BE2C (cell line): Measurements from ENCODE around the gene VPS51. TPM values are rescaled to one million over a fixed set of nuclear protein-coding genes. Genes with fewer than 3 reads are reported as not detected.
A peak's percentile ranks its signal among the peaks of the same experiment; 100 is the strongest.

ENCODE experiments used
- DNase-seq: peaks from one replicate; pipeline ENCODE4 v3.0.0-alpha.2; 2020
- H3K27me3 ChIP-seq: fragments of 250-450 bp; sonication (Bioruptor Pico); 2 replicates; pipeline ENCODE4 v1.5.1; 2020; ENCODE audit warnings: mild to moderate bottlenecking
- H3K36me3 ChIP-seq: fragments of 250-450 bp; sonication (Bioruptor Pico); 2 replicates; pipeline ENCODE4 v1.5.1; 2020; ENCODE audit warnings: mild to moderate bottlenecking
- H3K4me1 ChIP-seq: fragments of 250-450 bp; sonication (Bioruptor Pico); 2 replicates; pipeline ENCODE4 v1.5.1; 2020
- H3K4me3 ChIP-seq: 2 replicates; pipeline ENCODE4 v1.5.1; 2011; ENCODE audit warnings: low read depth, low read length
- H3K9me3 ChIP-seq: fragments of 250-450 bp; sonication (Bioruptor Pico); 2 replicates; pipeline ENCODE4 v1.5.1; 2020
- polyA plus RNA-seq: library from polyadenylated mRNA; unstranded; fragments of >200 nt; gene quantifications from one replicate; pipeline ENCODE4 v1.2.1, GENCODE V29; 2012; ENCODE audit warnings: low read depth, missing spikeins; ENCODE audit not compliant: insufficient read length, insufficient read depth
- TF ChIP-seq, protein P1 (sequence below): IDR thresholded peaks from 2 replicates; pipeline ENCODE4 v1.5.1; 2012; ENCODE audit warnings: mild to moderate bottlenecking, low read depth, low read length

The VPS51 gene
- polyA plus RNA-seq = 193 TPM

DNA sequence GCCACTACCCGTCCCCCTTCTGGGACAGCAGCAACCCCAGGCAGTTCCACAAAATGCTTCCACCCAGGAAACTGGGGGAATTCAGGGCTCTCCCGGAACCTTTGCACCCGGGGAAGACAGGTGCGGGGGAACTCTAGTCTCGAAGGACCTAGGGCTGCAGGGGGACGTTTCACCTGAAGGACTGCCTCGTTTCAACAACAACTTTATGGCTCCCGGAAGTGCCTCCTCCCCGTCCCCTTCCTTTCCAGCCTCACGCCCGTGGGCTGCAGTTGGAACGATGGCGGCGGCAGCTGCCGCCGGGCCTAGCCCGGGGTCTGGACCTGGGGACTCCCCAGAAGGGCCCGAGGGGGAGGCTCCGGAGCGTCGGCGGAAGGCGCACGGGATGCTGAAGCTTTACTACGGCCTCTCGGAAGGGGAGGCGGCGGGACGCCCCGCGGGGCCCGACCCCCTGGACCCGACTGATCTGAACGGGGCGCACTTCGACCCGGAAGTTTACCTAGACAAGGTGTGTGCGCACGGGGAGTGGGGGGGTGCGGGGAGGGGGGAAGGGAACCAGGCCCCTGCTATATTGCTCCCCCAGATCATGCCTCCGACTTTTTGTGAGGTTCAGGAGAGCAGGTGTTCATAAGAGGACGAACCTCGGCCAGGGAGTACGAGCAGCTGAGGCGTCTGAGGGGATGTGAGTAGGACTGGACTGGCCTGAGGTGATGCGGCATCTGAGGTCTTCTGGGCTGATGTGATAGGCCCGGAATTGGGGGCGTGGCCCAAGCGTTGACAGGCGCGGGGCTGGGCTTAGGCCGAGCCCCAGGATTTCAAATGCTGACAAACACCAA is at the start of gene VPS51:
TSS of gene VPS51 (plus strand) at position 241 of the 833 bp plus-strand sequence. CDS start at position 278, 37 bp downstream.
- Histone ChIP-seq H3K36me3 (no peaks in the 10 kb centered on the region), H3K27me3 (no peaks in the 10 kb centered on the region), H3K4me1 (no peaks in the 10 kb centered on the region), H3K9me3 (no peaks in the 10 kb centered on the region), H3K4me3 (peak within 1 kb of the TSS; percentile 69)
- peak; percentile 80 for DNase-seq
- TF ChIP-seq, protein P1, sequence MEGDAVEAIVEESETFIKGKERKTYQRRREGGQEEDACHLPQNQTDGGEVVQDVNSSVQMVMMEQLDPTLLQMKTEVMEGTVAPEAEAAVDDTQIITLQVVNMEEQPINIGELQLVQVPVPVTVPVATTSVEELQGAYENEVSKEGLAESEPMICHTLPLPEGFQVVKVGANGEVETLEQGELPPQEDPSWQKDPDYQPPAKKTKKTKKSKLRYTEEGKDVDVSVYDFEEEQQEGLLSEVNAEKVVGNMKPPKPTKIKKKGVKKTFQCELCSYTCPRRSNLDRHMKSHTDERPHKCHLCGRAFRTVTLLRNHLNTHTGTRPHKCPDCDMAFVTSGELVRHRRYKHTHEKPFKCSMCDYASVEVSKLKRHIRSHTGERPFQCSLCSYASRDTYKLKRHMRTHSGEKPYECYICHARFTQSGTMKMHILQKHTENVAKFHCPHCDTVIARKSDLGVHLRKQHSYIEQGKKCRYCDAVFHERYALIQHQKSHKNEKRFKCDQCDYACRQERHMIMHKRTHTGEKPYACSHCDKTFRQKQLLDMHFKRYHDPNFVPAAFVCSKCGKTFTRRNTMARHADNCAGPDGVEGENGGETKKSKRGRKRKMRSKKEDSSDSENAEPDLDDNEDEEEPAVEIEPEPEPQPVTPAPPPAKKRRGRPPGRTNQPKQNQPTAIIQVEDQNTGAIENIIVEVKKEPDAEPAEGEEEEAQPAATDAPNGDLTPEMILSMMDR = no peak

DNA sequence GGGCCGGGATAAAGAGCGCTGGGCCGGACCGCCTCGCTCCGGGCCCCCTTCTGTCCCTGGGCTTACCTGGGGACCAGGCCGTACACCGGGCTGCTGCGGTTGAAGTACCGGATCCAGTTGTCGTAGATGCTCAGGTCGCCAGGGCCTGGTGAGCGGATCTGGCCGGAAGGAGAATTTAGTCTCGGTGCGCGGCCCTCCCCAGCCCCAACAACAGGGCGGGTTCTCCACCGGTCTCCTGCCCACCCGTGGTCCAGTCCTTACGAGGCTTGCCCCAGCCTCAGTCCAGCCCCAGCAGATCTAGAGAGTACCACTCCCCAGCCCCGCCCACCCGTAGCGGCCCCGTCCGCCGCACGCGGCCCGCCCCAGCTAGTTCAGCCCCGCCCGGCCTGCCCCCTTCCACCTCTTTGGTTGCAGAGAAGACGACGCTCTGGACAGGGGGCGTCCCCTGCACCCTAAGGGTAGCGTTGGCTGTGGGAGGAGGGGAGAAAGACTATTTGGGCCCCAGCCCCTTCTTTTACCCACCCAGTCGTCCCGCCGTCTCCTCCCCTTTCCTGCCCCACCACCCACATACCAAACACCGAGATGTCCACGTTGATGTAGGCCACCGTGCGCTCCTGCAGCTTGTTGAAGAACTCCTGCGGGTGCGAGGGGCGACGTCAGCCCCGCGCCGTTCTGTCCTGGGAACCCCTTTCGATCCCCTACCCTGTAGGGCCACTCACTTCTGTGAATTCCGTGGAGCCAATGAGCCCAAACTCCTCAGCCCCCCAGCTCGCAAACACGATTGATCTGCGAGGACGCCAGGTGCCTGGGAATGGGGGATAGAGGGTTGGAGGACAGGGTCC is 48.2 kb upstream of the VPS51 start:
- DNase-seq = no peak
- no peaks in the 10 kb centered on the region for H3K9me3 ChIP-seq
- no peaks in the 10 kb centered on the region for H3K27me3 ChIP-seq
- no peak overlapping the region for H3K4me3 ChIP-seq
- no peaks in the 10 kb centered on the region for H3K36me3 ChIP-seq
- H3K4me1 ChIP-seq = no peaks in the 10 kb centered on the region
- TF ChIP-seq, protein P1 = no peak

DNA sequence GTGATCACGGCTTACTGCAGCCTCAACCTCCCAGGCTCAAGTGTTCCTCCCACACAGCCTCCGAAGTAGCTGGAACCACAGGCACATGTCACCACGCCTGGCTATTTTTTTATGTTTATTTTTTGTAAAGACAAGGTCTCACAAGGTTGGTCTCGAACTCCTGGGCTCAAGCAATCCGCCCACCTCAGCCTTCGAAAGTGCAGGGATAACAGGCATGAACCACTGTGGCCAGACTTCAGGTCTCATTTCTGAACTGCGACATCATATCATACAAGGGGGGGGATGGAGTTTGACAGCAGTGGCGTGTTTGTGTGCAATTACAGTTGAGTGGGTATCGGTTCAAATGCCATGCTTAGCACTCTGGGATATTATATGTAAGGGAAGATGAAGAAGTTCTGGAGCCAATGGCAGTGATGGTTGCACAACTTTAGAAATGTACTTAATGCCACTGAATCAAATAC is 44.6 kb upstream of the VPS51 start:
- TF ChIP-seq, protein P1 = no peak
- no peaks in the 10 kb centered on the region for H3K36me3 ChIP-seq
- no peaks in the 10 kb centered on the region for H3K27me3 ChIP-seq
- no peak for DNase-seq
- H3K9me3 ChIP-seq = no peaks in the 10 kb centered on the region
- H3K4me1 ChIP-seq = no peaks in the 10 kb centered on the region
- H3K4me3 ChIP-seq = no peak overlapping the region

DNA sequence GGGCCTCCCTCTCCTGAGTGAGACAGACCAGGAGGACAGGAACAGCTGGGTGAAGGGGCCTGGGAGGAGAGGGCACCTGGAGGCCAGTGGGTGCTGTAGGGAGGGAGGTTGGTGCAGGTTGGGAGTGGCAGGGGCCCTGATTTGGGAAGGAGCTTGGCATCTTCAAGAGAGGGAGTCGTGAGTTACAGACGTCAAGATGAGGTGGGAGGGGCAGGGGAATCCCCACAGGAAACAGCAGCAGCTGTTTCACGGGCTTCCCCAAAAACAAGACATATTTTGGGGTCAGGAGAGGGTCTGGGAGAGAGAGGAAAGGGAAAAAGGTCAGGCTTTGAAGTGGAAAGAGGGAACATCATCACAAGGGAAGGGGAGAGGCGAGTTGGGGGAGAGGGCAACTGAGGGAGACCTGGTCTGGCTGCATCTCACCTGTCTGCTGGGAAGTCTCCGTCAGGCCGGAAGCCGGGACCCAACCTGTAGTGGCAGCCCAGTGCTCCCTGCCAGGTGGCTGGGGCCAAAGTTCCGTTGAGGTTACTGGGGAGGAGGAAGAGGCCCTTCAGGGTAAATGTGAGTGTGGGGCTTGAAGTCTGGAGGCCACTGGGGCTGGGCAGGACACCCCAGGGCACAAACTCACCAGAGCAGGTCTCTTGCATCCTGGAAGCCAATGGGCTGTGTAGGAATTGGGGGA is 42.0 kb upstream of the VPS51 start:
- DNase-seq = no peak
- no peaks in the 10 kb centered on the region for H3K36me3 ChIP-seq
- H3K9me3 ChIP-seq = no peaks in the 10 kb centered on the region
- no peaks in the 10 kb centered on the region for H3K4me1 ChIP-seq
- no peaks in the 10 kb centered on the region for H3K27me3 ChIP-seq
- TF ChIP-seq, protein P1 = no peak
- no peak overlapping the region for H3K4me3 ChIP-seq

DNA sequence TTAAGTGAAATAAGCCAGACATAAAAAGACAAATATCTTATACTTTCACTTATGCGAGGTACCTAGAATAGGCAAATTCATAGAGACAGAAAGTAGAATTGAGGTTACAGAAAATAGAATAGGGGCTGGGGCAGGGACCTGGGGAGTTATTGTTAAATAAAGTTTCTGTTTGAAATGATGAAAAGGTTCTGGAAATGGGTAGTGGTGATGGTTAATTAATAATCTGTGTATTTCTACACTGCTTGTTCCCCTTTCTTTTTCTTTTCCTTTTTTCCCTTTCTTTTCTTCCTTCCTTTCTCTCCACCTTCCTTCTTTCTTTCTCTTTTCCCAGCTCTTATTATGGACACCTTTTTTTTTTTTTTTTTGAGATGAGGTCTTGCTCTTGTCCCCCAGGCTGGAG is 40.5 kb upstream of the VPS51 start:
- Histone ChIP-seq H3K4me3 (no peak overlapping the region), H3K36me3 (no peaks in the 10 kb centered on the region), H3K4me1 (no peaks in the 10 kb centered on the region), H3K27me3 (no peaks in the 10 kb centered on the region), H3K9me3 (no peaks in the 10 kb centered on the region)
- TF ChIP-seq, protein P1 = no peak
- no peak for DNase-seq
